ENCODE data around the gene BABAM1.
A peak's percentile ranks its signal among the peaks of the same experiment; 100 is the strongest.

The BABAM1 gene

DNA sequence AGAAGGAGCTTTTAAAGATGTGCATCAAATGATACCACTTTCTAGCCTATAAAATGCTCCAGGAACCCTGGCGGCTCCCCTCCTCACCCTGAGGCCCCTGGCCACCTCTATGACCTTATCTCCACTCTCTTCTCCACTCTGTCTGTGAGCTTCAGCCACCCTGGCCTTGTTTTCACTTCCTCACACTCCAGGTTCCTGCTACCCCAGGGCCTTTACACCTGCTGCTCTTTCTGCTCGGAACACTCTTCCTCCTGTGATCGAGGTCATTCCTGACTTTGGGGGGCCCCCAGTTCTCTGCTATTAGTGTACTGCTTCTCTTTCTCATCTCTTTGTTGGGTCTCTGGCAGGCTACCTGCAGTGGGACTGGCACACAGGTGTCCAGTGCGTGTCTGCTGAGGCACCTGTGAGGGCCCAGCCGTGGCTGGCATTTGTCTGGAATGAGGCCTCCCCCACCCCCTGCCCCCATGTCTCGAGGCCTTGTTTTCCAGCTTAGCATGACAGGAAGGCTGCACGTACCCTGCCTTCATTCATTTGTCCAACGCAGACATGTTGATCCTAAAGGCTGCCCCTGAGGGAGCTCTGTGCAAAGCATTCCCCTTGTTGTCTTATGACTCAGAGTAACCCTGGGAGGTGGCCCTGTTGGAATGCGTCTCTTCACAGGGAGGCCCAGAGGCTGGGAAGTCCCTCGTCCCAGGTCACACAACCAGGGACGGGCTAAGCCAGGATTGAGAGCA is 44.4 kb downstream of the BABAM1 start:
- Mint-ChIP-seq H3K4me1 (ENCODE audit: low read depth) (peaks cover 35% of the 10 kb centered on the region), H3K27me3 (ENCODE audit: low read depth) (no peaks in the 10 kb centered on the region), H3K27ac (no peak overlapping the region), H3K36me3 (ENCODE audit: low read depth) (peaks cover 19% of the 10 kb centered on the region), H3K4me3 (peak overlapping the region; percentile 25), H3K9me3 (no peaks in the 10 kb centered on the region)

DNA sequence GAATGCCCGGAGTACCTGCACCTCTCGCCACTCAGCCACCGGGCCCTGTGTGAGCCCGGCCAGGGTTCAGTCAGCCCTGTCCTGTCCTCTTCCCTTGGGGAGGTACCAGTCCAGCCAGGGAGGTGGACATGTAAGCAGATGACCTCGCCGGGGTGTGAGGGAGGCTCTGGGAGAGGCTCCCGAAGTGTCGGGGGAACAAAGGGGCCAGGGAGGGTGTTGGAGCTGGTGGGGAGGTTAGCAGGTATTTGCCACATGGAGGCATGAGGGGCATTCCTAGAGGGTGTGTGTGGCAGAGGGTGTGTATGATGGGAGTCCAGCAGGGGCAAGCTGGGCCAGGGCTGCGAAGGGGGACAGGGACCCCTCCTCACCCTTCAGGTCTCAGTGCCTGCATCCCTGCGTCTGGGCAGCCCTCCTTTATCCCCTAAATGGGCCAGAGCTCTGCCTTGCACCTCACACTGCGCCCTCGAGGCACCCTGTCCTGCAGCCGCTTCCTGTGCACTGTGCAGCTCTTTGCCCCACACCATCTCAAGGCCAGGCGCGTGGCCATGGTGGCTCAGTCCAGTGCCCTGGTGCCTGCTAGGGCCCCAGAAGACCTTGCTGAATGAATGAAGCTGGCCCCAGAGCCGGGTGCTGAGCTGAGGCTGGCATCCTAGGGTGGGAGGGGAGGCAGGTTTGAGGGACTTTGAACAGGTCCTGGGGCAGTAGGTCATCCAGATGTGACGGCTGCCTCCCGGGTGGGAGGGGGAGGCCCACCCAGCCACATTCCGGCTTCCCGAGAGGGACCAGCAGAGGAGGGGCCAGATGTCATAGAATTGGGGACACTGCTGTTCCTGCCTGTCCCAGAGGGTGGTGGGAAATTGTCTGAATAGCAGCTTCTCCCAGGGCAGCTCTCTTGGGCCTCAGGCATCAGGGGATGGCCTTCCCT is 45.2 kb downstream of the BABAM1 start:
- peaks cover 19% of the 10 kb centered on the region for H3K36me3 Mint-ChIP-seq (ENCODE audit: low read depth)
- H3K27me3 Mint-ChIP-seq (ENCODE audit: low read depth): no peaks in the 10 kb centered on the region
- H3K9me3 Mint-ChIP-seq: no peaks in the 10 kb centered on the region
- H3K4me1 Mint-ChIP-seq (ENCODE audit: low read depth): peaks cover 33% of the 10 kb centered on the region
- no peak overlapping the region for H3K4me3 Mint-ChIP-seq
- no peak overlapping the region for H3K27ac Mint-ChIP-seq

DNA sequence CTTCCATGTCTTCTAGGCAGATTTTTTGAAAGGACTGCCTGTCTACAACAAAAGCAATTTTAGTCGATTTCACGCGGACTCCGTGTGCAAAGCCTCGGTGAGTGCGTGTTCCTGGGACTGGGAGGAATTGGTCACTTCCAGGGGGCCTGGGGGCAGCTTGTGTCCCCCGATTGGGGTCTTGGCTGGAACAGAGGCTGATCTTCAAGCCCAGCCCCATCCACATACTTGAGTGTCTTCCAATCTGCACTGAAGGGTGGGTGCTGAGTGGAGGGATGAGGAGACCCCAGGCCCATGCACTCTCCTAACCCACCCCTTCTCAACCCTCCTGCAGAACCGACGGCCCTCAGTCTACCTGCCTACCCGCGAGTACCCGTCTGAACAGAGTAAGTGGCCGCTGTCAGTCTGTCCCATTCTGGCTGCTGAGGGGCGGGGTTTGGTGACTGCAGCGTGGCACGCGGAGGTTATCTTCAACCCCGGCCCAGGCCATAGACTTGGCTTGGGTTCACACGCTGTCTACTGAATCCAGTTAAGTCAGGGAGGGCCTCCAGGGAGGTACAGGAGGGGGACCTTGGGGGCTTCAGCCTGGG is 46.9 kb downstream of the BABAM1 start:
- Mint-ChIP-seq H3K36me3 (ENCODE audit: low read depth) (peaks cover 20% of the 10 kb centered on the region), H3K27ac (no peak overlapping the region), H3K9me3 (no peaks in the 10 kb centered on the region), H3K4me1 (ENCODE audit: low read depth) (peaks cover 25% of the 10 kb centered on the region), H3K4me3 (no peak overlapping the region), H3K27me3 (ENCODE audit: low read depth) (no peaks in the 10 kb centered on the region)

DNA sequence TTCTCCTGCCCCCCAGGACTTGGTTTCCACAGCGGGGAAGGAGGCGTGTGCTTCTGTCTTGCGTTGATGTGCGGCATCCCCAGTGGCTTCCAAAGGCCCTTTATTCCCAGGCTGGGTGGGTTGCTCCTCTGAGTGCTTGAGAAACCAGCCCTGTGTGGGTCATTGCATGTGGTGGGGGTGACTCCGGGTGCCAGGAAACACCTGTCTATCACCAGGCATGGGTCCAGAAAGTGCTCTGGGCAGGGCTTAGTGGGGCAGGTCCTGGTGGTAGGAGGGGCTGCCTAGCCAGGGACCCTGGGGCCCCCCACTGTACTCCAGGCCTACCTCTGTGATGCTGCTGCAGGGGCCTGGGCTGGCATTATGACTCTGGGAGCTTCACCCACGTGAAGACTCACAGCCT is 51.7 kb downstream of the BABAM1 start:
- H3K9me3 Mint-ChIP-seq: no peaks in the 10 kb centered on the region
- peaks cover 24% of the 10 kb centered on the region for H3K36me3 Mint-ChIP-seq (ENCODE audit: low read depth)
- no peak overlapping the region for H3K27ac Mint-ChIP-seq
- peaks cover 4% of the 10 kb centered on the region for H3K4me1 Mint-ChIP-seq (ENCODE audit: low read depth)
- no peak overlapping the region for H3K4me3 Mint-ChIP-seq
- H3K27me3 Mint-ChIP-seq (ENCODE audit: low read depth): no peaks in the 10 kb centered on the region

DNA sequence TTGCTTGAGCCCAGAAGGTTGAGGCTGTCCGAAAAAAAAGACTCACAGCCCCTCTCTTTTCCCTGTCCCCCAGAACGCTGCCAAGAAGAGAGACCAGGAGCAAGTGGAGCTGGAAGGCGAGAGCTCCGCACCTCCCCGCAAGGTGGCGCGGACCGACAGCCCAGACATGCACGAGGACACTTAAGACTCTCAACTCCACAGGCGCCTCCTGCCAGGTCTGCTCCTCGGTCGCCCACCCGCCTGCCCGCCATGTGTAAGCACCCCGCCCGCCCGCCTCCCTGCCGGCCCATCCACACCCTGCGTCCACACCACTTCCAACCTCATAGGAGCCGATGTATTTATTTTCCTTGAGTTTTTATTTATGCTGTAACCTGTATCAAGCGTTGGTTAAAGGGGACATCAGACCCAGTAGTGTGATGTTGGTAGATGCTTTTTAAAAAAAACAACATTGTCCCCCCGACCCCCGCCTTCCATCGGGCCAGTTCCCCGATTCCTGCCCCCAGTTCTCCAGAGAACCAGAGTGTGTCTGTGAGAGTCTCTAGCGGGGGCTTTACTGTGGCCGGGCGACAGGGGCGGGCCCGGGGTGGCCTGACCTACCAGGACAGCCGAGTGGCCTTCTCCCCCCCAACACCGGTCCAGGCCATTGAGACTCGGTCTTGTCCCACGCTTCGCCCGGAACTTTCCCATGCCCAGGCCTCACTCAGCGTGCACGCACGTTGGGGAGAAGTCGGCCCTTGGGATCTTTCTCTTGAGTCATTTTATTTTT is 52.4 kb downstream of the BABAM1 start:
- Mint-ChIP-seq H3K27ac (no peak overlapping the region), H3K4me3 (no peak overlapping the region), H3K36me3 (ENCODE audit: low read depth) (peaks cover 21% of the 10 kb centered on the region), H3K9me3 (no peaks in the 10 kb centered on the region), H3K27me3 (ENCODE audit: low read depth) (no peaks in the 10 kb centered on the region), H3K4me1 (ENCODE audit: low read depth) (peaks cover 4% of the 10 kb centered on the region)

- H3K9me3 Mint-ChIP-seq: no peaks in the 10 kb centered on the region
- H3K36me3 Mint-ChIP-seq (ENCODE audit: low read depth): peaks cover 20% of the 10 kb centered on the region
- H3K27me3 Mint-ChIP-seq (ENCODE audit: low read depth): no peaks in the 10 kb centered on the region
- H3K4me3 Mint-ChIP-seq: no peak overlapping the region
- peaks cover 4% of the 10 kb centered on the region for H3K4me1 Mint-ChIP-seq (ENCODE audit: low read depth)
- no peak overlapping the region for H3K27ac Mint-ChIP-seq
Observed at GRCh38 chr19:17320435-17320834, 53.2 kb downstream of the BABAM1 start.

DNA sequence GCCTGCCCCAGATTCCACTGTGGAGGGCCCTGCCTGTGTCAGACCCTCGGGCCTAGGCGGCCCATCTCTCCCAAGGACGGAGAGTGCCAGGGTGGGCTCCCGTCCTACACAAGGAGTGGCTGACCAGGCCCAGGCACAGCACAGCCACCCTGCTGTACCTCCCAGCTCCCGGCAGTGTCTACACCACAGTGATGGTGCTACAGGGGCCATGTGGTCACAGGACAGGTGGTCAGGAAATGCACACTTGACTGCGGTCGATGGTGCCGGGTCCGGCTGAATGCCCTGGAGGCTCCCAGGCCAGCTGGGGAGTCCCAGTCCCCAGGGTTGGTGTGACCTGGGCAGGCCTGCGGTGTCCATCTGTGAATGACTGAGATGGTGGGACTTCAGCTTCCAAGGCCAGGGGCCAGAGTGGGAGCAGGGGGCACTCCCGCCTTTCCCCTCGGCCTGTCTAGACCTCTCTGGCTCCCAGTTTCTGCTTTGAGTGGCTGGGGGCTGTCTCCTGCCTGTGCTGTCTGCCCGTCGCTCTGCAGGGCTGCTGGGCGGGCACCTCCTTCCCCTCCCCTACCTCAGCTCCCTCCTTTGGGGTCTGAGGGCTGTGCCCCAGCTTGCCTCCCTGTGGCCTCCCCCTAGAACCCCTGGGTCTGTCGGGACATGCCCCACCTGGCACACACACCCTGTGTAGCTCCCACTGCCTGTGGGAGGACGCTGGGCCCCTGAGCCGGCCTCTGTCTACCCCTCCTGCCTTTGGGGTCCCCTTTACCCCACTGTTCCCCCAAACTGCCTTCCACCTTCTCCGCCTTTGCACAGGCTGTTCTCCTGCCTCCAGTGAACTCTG is 54.6 kb downstream of the BABAM1 start:
- Mint-ChIP-seq H3K4me3 (no peak overlapping the region), H3K4me1 (ENCODE audit: low read depth) (no peaks in the 10 kb centered on the region), H3K27me3 (ENCODE audit: low read depth) (no peaks in the 10 kb centered on the region), H3K27ac (no peak overlapping the region), H3K36me3 (ENCODE audit: low read depth) (peaks cover 12% of the 10 kb centered on the region), H3K9me3 (no peaks in the 10 kb centered on the region)

- H3K36me3 Mint-ChIP-seq (ENCODE audit: low read depth): peaks cover 11% of the 10 kb centered on the region
- no peaks in the 10 kb centered on the region for H3K9me3 Mint-ChIP-seq
- no peak overlapping the region for H3K27ac Mint-ChIP-seq
Observed at GRCh38 chr19:17322854-17323253, 55.6 kb downstream of the BABAM1 start.

DNA sequence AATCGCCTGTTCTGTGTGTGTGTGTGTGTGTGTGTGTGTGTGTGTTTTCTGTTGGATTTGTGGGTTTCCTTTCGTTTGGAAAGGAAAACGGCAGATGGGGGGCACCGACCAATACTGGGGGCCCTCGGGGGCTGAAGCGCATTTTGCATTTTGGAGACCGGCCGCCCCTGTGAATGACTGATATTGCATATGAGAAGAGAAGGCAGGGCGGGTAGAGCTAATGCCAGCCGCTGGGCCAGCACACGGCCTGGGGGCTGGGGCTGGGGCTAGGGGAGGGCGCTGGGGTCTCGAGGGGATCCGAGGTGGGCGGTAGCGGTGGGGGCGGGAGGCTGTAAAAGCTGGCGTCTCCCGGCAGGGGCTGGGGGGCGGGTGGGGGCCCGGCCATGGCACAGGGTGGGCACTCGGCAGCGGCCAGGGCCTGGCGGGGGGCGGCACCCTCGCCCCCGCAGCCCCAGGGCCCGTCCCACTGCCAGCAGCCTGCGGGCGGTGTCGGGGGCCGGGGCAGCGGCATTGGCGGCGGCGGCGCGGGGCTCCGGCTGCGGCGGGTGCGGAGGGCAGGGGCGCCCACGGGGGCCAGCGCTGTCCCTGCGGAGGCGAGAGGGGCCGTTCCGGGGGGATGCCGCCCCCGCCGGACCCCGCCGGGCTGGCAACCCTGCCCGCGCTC is 56.2 kb downstream of the BABAM1 start:
- H3K27me3 Mint-ChIP-seq (ENCODE audit: low read depth): no peaks in the 10 kb centered on the region

More at GRCh38 chr19:17322854-17323253, 55.6 kb downstream of the BABAM1 start:
- H3K4me3 Mint-ChIP-seq: no peak overlapping the region
- H3K4me1 Mint-ChIP-seq (ENCODE audit: low read depth): peaks cover 2% of the 10 kb centered on the region
- H3K27me3 Mint-ChIP-seq (ENCODE audit: low read depth): no peaks in the 10 kb centered on the region

DNA sequence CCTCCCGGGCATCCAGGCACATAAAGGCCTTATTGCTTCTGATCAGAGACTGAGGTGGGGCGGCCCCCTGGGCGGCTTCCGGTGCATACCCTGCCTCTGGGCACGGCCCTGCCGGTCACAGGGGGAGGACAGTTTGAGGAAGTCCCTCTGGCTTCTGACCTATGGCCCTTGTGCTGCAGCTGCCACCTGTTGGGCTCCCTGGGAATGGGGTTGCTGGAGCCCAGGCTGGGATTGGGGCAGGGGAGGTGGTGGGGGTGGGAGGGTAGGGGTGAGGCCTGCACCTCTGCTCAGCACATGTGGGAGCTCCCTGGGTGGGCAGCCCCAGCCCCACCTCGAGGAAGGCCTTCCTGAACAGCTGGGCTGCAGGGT is 56.7 kb downstream of the BABAM1 start:
- Mint-ChIP-seq H3K4me1 (ENCODE audit: low read depth) (peaks cover 2% of the 10 kb centered on the region), H3K36me3 (ENCODE audit: low read depth) (peaks cover 9% of the 10 kb centered on the region), H3K9me3 (no peaks in the 10 kb centered on the region), H3K27ac (no peak overlapping the region), H3K4me3 (no peak overlapping the region), H3K27me3 (ENCODE audit: low read depth) (no peaks in the 10 kb centered on the region)

More for the DNA sequence above, 56.2 kb downstream of the BABAM1 start:
- no peak overlapping the region for H3K27ac Mint-ChIP-seq
- peaks cover 9% of the 10 kb centered on the region for H3K36me3 Mint-ChIP-seq (ENCODE audit: low read depth)
- no peaks in the 10 kb centered on the region for H3K9me3 Mint-ChIP-seq
- no peak overlapping the region for H3K4me3 Mint-ChIP-seq
- peaks cover 2% of the 10 kb centered on the region for H3K4me1 Mint-ChIP-seq (ENCODE audit: low read depth)

- H3K4me1 Mint-ChIP-seq (ENCODE audit: low read depth): peaks cover 2% of the 10 kb centered on the region
- no peaks in the 10 kb centered on the region for H3K9me3 Mint-ChIP-seq
- no peak overlapping the region for H3K27ac Mint-ChIP-seq
- no peak overlapping the region for H3K4me3 Mint-ChIP-seq
- H3K36me3 Mint-ChIP-seq (ENCODE audit: low read depth): peaks cover 8% of the 10 kb centered on the region
- H3K27me3 Mint-ChIP-seq (ENCODE audit: low read depth): no peaks in the 10 kb centered on the region
Observed at GRCh38 chr19:17324357-17325114, 57.3 kb downstream of the BABAM1 start.

DNA sequence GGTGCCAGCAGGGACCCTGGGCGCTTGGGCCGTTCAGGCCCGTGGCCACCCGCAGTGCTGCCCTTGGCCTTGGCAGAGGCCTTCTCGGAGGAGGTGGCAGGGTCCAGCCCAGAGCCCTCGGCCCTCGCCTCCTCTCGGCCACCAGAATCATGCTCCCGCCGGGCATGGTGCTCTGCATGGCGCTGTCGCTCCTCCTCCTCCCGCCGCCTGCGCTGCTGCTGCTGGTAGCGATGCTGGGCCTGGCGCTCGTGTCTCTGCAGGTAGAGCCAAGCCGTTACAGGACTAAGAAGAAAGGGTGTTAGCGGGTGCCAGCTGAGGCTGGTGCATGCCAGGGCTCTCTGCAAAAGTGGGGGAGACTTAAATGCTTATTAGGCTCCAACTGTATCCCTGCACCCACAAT is 57.9 kb downstream of the BABAM1 start:
- Mint-ChIP-seq H3K4me3 (no peak overlapping the region), H3K36me3 (ENCODE audit: low read depth) (peaks cover 4% of the 10 kb centered on the region), H3K9me3 (no peaks in the 10 kb centered on the region), H3K27me3 (ENCODE audit: low read depth) (peaks cover 4% of the 10 kb centered on the region), H3K4me1 (ENCODE audit: low read depth) (peaks cover 2% of the 10 kb centered on the region), H3K27ac (no peak overlapping the region)

Data from T-helper 1 cell treated with Interleukin-12 subunit alpha and Interleukin-12 subunit beta and Interleukin-4 antibody, amounts not matched to agents 30 μg/mL and 1 μg/mL, for 36 hours (primary cell).